Measurements from ENCODE around the gene SUGP2. TPM values are rescaled to one million over a fixed set of nuclear protein-coding genes. Genes with fewer than 3 reads are reported as not detected.
"Not testable (repeated sequence)": the region's sequence is repeated elsewhere in the genome, so short reads cannot be mapped to it uniquely, and the experiment has no call there.

The SUGP2 gene
- total RNA-seq, 1 donor from 2014 or later = 60.4 TPM

- no peak for DNase-seq (ENCODE audit: low spot score)
- intact Hi-C loops (cut with DNase I) = no loop called here
Measured at GRCh38 chr19:18972301-18972811, 61.0 kb downstream of the SUGP2 start.

GRCh38 chr19:18969931-18970659 lies 63.2 kb downstream of the SUGP2 start:
- no peak for DNase-seq (ENCODE audit: low spot score)
- intact Hi-C loops (cut with DNase I) = no loop called here

GRCh38 chr19:18967358-18968146 lies 65.8 kb downstream of the SUGP2 start:
- intact Hi-C loops (cut with DNase I) = no loop called here
- DNase-seq (ENCODE audit: low spot score) = peak; percentile 87

GRCh38 chr19:18966307-18966706 lies 67.0 kb downstream of the SUGP2 start:
- DNase-seq (ENCODE audit: low spot score) = no peak
- intact Hi-C loops (cut with DNase I) = no loop called here

GRCh38 chr19:18964121-18964520 lies 69.2 kb downstream of the SUGP2 start:
- no peak for DNase-seq (ENCODE audit: low spot score)
- intact Hi-C loops (cut with DNase I) = no loop called here

- no peak for DNase-seq (ENCODE audit: low spot score)
- intact Hi-C loops (cut with DNase I) = no loop called here
Measured at GRCh38 chr19:18961767-18962620, 71.3 kb downstream of the SUGP2 start.

GRCh38 chr19:18960370-18960769 lies 72.9 kb downstream of the SUGP2 start:
- no peak for DNase-seq (ENCODE audit: low spot score)
- intact Hi-C loops (cut with DNase I) = no loop called here

GRCh38 chr19:18955042-18955441 lies 78.3 kb downstream of the SUGP2 start:
- DNase-seq (ENCODE audit: low spot score) = no peak
- intact Hi-C loops (cut with DNase I) = no loop called here

GRCh38 chr19:18954094-18954493 lies 79.2 kb downstream of the SUGP2 start:
- DNase-seq (ENCODE audit: low spot score) = no peak
- intact Hi-C loops (cut with DNase I) = no loop called here

- DNase-seq (ENCODE audit: low spot score); intact Hi-C loops (cut with DNase I): not testable (repeated sequence)
Measured at GRCh38 chr19:18952364-18953003, 80.8 kb downstream of the SUGP2 start.

- no peak for DNase-seq (ENCODE audit: low spot score)
- intact Hi-C loops (cut with DNase I) = no loop called here
Measured at GRCh38 chr19:18951721-18952281, 81.5 kb downstream of the SUGP2 start.

GRCh38 chr19:18949858-18950257 lies 83.5 kb downstream of the SUGP2 start:
- intact Hi-C loops (cut with DNase I) = no loop called here
- DNase-seq (ENCODE audit: low spot score) = no peak

- intact Hi-C loops (cut with DNase I) = no loop called here
- DNase-seq (ENCODE audit: low spot score) = no peak
Measured at GRCh38 chr19:18948976-18949356, 84.4 kb downstream of the SUGP2 start.

GRCh38 chr19:18948075-18948975 lies 85.0 kb downstream of the SUGP2 start:
- DNase-seq (ENCODE audit: low spot score) = no peak
- intact Hi-C loops (cut with DNase I) = no loop called here

- no peak for DNase-seq (ENCODE audit: low spot score)
- intact Hi-C loops (cut with DNase I) = no loop called here
Measured at GRCh38 chr19:18946918-18947317, 86.4 kb downstream of the SUGP2 start.

- DNase-seq (ENCODE audit: low spot score) = no peak
- intact Hi-C loops (cut with DNase I) = no loop called here
Measured at GRCh38 chr19:18946335-18946734, 87.0 kb downstream of the SUGP2 start.

GRCh38 chr19:18945297-18945696 lies 88.0 kb downstream of the SUGP2 start:
- DNase-seq (ENCODE audit: low spot score) = no peak
- intact Hi-C loops (cut with DNase I) = no loop called here

GRCh38 chr19:18943465-18943864 lies 89.9 kb downstream of the SUGP2 start:
- DNase-seq (ENCODE audit: low spot score) = no peak
- intact Hi-C loops (cut with DNase I) = no loop called here

Measured in cardiac septum (tissue), 1 donor.